Cardiac septum (tissue), 1 donor: ENCODE data around the gene ZSCAN12. TPM values are rescaled to one million over a fixed set of nuclear protein-coding genes. Genes with fewer than 3 reads are reported as not detected.

Source experiments
- DNase-seq: peaks from one replicate; pipeline ENCODE4 v3.0.0-alpha.2; 2020; ENCODE audit warnings: low spot score
- intact Hi-C: fragments of 100-400 bp; cut with DNase I; formaldehyde crosslinking; loops from one replicate; pipeline ENCODE4 v1.14.0; 2022
- total RNA-seq: library from RNA; stranded (reverse); fragmentation: NEBNext Ultra II Directional; extraction: Animal tissue kit (Norgen Biotek cat#: 25700); gene quantifications from one replicate; pipeline ENCODE4 v1.2.1, GENCODE V29; 2021
- donor health status: DM: no; HTN: no; CAD: no.

ZSCAN12 gene
- total RNA-seq, 1 donor from 2014 or later: 3.1 TPM

- intact Hi-C loops: loop anchor here (2.0 to 10.0 kb wide), 4 partner anchors 15 to 951 kb away; partner anchors contain the start of genes ZNF391 and ZSCAN26
- DNase-seq: peak; percentile 96
These were observed 63.8 kb downstream of the ZSCAN12 start, which contains the start of gene ZSCAN31 for GRCh38 chr6:28335564-28336283. ZSCAN31 (minus strand) TSS chr6:28336148; CDS start chr6:28329683, 6,465 bp downstream.

- intact Hi-C loops: loop anchor here (5.0 to 10.0 kb wide), 3 partner anchors 68 to 950 kb away; partner anchors contain the start of genes ZNF391 and ZSCAN26
- DNase-seq: no peak
These were observed 64.4 kb downstream of the ZSCAN12 start for GRCh38 chr6:28335040-28335563.

- intact Hi-C loops: loop anchor here (5.0 to 10.0 kb wide), 3 partner anchors 67 to 950 kb away; partner anchors contain the start of genes ZNF391 and ZSCAN26
- no peak for DNase-seq
These were observed 65.1 kb downstream of the ZSCAN12 start for GRCh38 chr6:28334286-28335039.

- intact Hi-C loops: loop anchor here (10.0 kb wide), 1 partner anchor 949 kb away; the partner anchor contains the start of gene ZNF391
- DNase-seq: no peak
These were observed 65.9 kb downstream of the ZSCAN12 start for GRCh38 chr6:28333599-28334018.

- DNase-seq: no peak
- intact Hi-C loops: loop anchor here (10.0 kb wide), 1 partner anchor 948 kb away; the partner anchor contains the start of gene ZNF391
These were observed 66.5 kb downstream of the ZSCAN12 start for GRCh38 chr6:28333047-28333446.

- DNase-seq: no peak
- intact Hi-C loops: loop anchor here (10.0 kb wide), 1 partner anchor 945 kb away; the partner anchor contains the start of gene ZNF391
These were observed 69.5 kb downstream of the ZSCAN12 start for GRCh38 chr6:28330041-28330440.

Other genes with a start within 250 kb of the ZSCAN12 start
- gene ZSCAN9, start 174.5 kb downstream of the ZSCAN12 start, total RNA-seq: 8.4 TPM
- gene ZKSCAN4, start 147.5 kb downstream of the ZSCAN12 start, total RNA-seq: 2.4 TPM
- gene NKAPL, start 140.4 kb downstream of the ZSCAN12 start, total RNA-seq: 6.6 TPM
- gene ZSCAN26, start 132.6 kb downstream of the ZSCAN12 start, total RNA-seq: 13.4 TPM
- 3.8 TPM for gene PGBD1, start 118.2 kb downstream of the ZSCAN12 start, total RNA-seq
- 7.1 TPM for gene ZSCAN31, start 63.6 kb downstream of the ZSCAN12 start, total RNA-seq
- gene ZKSCAN3, start 49.8 kb downstream of the ZSCAN12 start, total RNA-seq: 5.3 TPM
- gene ZSCAN23, start 43.7 kb upstream of the ZSCAN12 start, total RNA-seq: 1.6 TPM
- gene GPX6, start 116.0 kb upstream of the ZSCAN12 start, total RNA-seq: not detected
- gene GPX5, start 126.1 kb upstream of the ZSCAN12 start, total RNA-seq: not detected